ENCODE measurements around the gene KCNG4.
"Not testable (repeated sequence)": the region's sequence is repeated elsewhere in the genome, so short reads cannot be mapped to it uniquely, and the experiment has no call there.

Gene KCNG4

DNA sequence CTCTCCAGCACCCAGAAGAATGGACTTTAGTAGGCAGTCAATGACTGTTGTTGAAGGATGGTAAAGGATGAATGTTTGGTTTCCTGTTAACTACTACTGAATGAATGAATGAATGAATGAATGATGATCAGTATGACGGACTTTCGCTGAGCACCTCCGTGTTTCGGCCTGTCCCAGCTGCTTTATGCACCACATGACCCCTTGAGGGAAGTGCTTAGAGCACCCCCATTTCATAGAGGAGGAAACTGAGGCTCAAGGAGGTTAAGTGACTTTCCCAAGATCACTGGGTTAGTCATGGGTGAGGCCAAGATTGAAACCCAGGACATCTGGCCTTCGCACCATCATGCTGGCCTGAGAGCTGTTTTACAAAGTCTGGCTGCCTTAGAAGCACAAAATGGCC lies 6.8 kb downstream of the KCNG4 start:
- DNase-seq, result no peak

DNA sequence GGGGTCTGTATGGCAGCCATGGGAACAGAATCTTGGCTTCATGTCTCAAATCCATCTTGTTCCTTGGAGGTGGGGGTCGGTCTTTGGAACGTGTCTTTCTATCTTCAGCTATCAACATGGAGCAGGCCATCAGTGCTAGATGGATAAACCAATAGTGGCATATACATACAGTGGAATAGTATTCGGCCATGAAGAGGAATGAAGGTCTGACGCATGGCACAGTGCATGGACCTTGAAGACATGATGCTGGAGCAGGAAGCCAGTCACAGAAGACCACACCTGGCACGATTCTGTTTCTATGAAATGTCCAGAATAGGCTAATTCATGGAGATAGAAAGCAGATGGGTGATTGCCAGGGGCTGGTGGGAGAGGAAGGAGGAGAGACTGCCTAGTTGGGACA lies 7.8 kb downstream of the KCNG4 start:
- DNase-seq, result no peak

DNA sequence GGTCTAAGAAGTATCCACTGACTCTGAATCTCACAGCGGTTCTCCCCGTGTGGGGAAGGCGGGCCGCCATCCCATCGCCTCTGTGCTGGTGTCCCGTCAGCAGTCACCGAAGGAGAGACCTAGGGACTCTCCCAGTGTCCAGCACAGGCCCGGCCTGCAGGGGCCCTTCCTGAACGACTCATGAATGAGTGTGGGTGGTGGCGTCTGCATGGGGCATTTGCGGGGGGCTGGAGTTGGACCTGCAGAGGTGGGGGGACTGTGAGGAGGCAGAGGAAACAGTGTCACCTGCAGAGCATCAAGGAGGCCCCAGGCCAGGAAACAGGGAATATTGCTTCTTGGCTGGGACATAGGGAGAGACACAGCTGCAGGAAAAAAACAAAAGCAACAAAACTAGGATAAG lies 10.3 kb downstream of the KCNG4 start:
- DNase-seq, result no peak

DNA sequence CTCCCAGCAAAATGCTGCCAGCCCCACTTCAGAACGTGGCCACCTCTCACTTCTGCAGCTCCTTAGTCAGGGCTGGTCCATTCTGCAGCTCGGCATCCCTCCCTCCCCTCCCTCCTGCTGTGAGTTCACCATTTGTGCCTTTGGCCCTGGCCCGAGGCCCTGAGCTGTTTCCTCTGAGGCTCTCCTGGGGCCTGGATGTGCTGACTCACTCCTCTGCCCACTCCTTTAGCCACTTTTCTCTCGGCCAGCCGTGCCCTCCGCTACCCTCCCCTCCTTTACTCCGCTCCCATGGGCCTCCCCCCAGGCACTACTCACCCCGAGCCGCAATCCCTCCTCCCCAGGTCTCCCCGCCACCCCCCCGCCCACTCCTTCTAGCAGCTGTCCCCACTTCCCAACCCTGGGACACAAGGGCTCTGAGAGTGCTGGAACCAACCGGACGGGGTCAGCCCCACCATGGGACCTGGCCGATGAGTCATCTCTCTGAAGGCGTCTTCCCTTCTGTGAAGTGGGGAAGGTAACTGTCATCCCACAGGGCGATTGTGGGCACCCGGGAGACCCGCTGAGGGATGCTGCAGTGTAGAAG lies 11.5 kb downstream of the KCNG4 start:
- DNase-seq, result no peak

DNA sequence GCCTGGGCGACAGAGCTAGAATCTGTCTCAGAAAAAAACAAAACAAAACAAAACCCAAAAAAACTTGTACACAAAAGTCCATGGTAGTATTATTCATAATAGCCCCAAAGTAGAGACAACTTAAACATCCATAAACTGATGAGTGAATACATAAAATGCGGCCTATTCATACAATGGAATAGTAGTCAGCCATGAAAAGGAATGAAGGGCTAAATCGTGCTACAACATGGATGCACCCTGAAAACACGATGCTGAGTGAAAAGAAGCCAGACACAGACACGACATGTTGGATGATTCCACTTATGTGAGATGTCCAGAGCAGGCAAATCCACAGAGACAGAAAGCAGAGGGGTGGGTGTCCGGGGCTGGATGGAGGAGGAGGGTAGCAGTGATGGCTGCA lies 12.3 kb downstream of the KCNG4 start:
- no peak for DNase-seq

DNA sequence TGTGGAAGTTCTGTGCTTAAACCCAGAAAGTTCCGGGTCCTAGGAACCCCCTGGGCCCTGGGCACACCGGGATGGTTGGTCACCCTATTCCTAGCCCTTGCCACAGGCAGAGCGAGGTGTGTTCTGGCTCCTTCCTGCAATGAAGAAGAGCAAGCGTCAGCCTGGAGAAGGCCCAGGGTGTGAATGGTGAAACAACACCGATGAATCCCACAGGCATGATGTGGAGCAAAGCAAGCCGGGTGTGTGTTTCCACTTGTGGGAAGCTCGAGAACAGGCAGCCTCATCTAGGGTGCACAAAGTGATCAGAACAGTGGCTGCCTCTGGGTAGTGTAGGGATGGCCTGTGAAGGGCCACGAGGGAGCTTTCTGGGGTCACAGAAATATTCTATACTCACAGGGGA lies 13.8 kb downstream of the KCNG4 start:
- DNase-seq, result no peak

DNA sequence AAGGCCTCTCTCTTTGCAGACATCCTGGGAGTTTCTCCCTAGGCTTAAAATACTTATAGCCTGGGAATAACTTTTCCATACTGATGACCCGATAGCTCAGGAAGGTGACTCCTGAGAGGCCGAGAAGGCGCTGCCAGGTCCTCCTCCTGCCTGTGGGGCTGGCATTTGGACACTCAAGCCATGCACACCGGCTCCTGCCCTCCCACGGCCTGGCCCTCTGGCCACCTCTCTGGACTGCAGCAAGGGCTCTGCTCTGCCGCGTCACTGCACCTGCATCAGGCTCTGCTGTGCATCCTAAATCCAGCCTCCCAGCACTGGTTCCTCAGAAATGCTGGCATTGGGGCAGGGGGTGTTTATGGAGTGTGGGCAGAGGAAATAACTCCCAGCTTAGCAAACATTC lies 14.2 kb downstream of the KCNG4 start:
- no peak for DNase-seq

DNA sequence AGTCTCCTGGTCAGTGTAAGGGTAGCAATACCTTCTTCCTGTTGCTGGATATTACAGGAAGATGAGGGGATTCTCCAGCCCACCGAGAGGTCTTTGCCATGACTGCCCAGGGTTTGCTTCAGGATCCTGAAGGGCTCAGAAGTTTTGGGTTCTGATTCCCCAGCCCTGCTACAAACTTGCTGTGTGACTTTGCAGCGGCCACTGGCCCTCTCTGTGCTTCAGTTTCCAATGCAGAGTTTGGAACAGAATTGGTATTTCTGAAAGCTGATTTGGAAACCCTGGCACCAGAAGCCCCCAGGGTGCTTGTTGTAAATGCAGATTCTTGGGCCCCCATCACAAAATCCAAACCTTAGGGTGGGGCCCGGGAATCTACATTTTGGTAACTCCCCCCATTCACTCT lies 14.7 kb downstream of the KCNG4 start:
- DNase-seq, result no peak

DNA sequence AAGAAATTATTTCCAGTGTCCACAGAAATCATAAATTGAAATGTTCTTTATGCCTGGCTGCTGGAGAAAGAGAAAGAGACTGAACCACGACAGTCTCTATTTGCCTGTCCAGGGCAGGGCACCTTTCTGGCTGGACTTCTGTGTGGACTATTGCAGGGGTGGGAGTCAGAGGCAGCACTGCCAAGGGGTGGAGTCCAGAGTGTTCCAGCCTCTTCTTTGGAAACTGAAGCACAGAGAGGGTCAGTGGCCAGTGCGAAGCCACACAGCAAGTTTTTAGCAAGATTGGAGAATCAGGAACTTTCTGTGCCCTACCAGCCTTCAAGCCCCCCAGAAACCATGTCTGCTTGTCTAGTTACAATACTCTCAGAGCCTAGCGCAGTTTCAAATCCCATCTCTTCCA lies 15.3 kb downstream of the KCNG4 start:
- DNase-seq, result no peak

DNA sequence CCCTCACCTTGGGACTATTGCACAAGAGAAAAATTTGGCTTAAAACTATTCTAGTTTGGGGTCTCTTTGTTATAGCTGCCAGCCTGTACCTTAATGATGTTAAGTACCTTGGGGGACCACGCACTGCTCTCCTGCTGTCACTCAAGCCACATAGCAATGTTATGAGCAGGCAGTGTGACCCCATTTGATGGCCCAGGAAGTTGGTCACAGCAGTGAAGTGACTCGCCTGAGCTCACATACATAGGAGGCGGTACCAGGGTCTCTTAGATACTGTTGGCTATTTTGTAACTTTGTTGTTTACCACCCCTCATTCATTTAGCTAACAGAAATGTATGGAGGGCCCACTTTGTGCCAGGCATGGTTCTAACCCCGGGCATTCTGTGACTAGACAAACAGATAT lies 16.4 kb downstream of the KCNG4 start:
- DNase-seq, result no peak

DNA sequence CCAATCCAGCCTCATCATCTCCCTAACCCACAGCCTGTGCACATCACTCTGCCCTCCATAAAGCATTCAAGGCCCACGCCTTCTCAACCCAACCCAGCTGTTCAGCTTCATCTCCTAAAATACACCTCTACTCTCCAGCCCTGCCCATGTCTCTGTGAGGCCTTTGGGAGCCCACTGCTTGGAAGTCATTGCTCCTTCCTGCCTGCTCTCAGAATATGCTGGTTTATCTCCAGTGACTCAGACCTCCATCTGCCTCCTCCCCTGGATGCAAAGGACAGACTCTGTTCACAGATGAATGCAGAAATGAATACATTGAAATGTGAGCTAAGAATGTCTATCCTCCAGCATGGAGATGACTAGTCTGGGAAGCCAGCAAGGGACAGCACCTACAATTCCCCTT lies 19.0 kb downstream of the KCNG4 start:
- DNase-seq, result no peak

DNA sequence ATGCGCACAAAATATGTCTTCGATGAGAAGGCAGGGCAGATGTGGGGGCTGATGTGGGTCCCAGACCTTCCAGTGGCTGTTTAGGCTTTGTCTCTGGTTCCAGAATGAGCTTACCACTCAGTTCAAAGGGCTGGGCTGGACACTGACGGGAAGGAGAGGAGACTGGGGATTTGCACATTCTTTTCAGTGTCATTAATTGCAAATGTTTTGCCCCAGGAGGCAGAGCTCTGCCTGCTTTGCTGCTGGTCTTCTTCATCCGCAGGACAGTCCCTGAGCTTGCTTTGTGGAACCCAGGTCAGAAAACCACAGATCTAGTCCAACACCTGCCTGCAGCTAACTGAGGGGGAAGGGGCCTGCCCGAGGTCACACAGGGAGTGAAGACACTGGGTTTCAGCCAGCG lies 20.9 kb downstream of the KCNG4 start:
- DNase-seq, result no peak

DNA sequence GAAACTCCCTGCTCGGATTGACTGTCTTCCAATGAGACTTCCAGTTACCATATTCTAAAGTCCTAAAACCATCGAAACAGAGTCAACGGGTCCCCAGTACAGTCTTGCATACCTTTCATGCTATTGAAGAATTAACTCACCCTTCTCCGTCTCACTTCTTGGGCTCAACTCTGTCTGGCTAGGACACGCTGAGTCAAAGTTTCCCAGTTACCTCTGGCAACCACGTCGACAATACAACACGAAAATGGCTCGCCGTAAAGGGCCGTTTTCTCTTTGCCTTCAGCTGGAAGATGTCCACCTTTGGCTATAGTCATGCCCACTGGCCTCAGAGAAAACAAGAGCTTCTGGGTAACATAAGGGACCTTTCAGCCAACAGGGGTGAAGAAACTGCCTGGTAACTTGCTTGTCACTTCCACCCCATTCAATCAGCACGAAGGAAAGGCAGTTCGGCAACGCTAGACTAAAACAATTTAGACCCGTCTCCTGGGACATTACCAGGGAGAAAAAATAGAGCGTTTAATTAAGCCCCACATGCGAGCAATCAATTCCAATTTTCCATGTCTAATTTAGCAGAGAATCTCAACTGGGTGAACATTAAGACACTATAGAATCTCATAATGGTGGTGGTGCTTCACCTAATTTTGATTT lies 21.5 kb downstream of the KCNG4 start:
- DNase-seq, result no peak

DNA sequence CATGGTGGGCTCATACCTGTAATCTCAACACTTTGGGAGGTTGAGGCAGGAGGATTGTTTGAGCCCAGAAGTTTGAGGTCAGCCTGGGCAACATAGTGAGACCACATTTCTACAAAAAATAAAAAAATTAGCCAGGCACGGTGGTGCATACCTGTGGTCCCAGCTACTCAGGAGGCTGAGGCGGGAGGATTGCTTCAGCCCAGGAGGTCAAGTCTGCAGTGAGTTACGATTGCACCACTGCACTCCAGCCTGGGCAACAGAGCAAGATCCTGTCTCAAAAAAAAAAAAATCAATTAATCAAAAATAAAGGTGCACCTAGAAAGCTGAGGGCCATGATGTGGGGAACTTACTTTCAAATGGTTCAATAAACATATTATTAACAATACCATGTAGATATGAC lies 23.7 kb downstream of the KCNG4 start:
- not testable (repeated sequence) for DNase-seq

DNA sequence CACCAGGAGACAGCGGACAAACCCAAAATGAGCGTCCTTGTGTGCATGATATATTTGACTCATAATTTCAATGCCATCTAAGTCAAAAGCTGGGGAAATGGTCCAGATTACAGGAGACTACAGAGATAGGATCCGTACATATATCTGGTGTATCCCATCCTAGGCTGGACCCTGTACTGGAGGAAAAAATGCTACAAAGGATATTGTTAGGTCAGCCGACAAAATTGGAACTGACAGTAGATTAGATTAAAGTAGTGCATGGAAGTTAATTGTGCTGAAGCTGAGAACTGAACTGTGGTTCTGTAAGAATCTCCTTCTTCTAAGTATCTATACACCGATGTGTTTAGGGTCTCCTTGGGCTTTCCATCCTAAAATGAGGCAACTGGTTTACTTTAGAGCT lies 24.3 kb downstream of the KCNG4 start:
- DNase-seq, result no peak

DNA sequence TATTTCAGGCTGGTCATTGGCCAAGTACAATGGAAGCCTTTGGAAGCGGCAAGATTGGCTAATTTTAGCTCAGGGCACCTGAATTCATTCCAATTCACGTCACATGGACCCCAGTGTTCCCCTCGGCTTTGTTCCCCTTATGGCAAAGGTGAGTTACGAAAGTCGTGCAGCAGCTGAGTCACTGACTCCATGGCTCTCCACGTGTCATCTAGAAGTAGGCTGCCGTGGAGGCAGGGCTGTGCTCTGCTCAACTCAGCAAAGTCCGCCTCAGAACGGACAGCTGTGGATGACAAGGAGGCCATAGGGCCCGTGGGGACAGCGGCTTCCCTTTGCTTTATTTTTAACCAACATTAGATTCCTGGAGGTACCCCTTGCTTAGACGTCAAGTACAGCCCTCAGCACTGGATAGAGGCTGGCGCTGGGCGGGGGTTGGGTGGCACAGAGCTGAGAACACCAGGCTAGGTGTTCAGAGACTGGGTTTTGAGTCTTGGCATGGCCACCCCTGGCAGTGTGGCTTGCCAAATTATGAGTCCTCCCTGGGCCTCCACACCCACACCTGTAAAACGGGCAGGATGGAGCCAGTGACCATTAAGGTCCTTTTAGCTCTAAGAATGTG lies 25.3 kb downstream of the KCNG4 start:
- DNase-seq, result no peak

DNA sequence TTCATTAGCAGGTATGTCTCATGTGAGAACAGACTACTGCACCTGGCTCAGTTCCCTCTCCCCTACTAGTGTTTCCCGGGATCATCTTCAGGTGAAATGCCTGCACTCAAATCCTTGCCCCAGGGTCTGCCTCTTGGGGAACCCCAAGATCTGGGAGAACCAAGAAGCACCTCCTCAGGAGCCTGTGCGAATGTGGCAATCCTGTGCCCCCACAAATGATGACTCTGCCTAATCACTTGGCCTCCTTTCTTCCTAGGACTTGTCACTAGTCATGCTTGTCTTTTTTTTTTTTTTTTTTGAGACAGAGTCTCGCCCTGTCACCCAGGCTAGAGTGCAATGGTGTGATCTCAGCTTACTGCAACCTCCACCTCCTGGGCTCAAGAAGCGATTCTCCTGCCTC lies 27.2 kb downstream of the KCNG4 start:
- DNase-seq, result no peak

DNA sequence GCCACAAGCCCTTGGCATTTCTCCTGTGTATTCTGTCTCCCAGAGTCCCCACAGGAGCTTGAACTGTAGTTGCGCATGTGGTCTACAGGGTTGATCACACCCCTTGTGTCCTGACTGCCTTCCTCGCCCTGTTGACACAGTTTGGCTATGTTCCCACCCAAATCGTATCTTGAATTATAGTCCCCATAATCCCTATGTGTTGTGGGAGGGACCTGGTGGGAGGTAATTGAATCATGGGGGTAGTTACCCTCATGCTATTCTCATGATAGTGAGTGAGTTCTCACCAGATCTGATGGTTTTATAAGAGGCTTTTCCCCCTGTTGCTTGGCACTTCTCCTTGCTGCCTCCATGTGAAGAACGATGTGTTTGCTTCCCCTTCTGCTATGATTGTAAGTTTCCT lies 27.7 kb downstream of the KCNG4 start:
- DNase-seq, result no peak

DNA sequence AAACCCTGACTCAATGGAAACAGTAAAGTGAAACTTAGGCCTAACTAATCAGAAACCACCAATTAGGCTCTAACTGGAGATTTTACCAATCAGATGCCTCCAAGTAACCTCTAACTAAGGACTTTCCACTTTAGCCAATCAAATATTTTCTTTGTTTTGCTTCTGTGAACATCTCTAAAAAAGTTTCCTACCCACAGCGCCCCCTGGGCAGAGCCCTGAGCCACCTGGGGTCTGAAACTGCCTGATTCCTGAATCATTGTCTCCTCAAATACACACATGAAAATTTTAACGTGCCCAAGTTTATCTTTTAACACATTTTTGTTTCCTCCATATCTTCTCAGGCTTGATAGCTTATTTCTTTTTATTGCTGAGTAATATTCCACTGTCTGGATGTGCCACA lies 29.8 kb downstream of the KCNG4 start:
- DNase-seq, result no peak

DNA sequence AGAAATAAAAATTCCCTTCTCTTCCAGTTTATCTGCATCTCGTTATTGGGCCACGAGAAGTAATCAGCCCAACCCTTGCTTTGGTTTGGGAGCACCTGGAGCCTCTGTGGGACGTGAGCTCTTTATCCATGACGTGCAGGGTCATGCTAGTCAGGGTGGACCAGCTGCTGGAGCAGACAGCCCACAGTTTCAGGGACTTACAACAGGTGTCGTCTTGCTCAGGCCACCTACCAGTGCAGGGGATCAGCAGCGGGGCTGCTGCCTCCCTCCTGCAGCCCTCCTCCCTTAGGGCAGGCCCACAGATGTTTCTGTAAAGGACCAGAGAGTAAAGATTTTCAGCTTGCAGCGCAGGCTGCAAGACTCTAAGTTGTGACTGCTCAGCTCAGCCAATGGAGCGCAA lies 31.9 kb downstream of the KCNG4 start:
- DNase-seq, result no peak

DNA sequence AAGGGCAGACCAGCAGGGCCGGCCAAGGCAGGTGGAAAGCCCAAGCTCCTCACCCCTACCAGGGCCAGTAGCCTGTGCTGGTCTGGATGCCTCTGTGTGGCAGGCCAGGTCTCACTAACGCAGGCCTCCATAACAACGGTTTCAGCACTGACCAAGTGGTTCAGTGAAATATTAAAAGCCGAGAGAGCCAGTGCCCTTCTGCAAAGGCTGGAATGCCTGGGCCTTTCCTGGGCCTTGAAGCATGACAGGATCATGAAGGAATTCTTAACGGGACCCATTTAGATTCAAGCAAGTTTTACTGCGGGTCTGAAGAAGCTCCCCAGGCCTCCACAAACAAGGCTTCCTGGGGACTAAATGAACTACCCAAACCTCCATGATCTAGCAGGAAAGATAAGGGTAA lies 32.6 kb downstream of the KCNG4 start:
- DNase-seq, result no peak

DNA sequence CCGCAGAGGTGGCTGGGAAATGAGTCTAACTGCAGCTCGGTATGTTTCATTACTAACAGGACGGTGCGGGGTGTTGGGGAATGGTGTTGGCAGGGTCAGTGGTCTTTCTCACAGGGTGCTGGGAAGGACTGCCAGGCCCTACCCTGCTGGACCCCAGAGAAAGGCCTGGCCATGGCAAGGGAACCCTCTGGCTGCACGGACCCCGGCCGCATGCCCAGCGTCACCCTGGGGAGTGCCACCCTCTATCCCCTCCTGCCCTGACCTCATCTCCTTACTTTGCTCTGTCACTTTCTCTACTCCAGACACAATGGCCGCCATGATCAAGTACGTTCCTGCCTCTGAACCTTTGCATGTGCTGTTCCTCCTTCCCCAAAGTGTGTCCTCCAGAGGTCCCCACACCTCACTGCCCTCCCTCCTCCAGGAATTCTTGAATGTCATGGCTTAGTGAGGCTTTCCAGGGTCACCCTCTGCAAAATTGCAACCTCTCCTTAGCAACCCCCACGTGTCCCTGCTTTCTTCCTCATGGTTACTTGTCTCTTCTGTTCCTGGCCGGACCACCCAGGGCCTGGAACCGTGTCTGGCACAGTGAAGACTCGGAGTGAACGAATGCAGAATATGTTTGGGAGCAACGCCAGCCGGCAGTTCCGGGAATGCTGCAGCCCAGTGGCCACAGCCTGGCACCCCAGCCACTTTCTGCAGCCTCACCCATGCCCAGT lies 33.7 kb downstream of the KCNG4 start:
- DNase-seq, result no peak

DNA sequence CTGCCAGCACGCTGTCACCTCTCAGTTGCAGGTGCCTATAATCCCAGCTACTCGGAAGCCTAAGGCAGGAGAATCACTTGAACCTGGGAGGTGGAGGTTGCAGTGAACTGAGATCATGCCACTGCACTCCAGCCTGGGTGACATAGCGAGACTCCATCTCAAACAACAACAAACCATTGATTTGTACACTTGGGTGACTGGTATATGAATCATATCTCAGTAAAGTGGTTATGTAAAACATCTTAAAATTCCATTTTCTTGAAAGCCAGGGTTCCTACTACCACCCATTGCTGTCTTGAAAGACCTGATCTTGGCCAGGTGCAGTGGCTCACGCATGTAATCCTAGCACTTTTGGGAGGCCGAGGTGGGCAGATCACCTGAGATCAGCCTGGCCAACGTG lies 34.7 kb downstream of the KCNG4 start:
- not testable (repeated sequence) for DNase-seq

DNA sequence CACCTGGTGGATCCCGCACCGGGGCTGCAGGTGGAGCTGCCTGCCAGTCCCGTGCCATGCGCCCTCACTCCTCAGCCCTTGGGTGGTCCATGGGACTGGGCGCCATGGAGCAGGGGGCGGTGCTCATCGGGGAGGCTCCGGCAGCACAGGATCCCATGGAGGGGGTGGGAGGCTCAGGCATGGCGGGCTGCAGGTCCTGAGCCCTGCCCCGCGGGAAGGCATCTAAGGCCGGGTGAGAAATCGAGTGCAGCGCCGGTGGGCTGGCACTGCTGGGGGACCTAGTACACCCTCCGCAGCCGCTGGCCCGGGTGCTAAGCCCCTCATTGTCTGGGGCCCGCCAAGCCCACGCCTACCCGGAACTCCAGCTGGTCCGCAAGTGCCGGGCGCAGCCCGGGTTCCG lies 35.3 kb downstream of the KCNG4 start:
- not testable (repeated sequence) for DNase-seq
